Esophagus squamous epithelium (tissue), 4 donors: Measurements from ENCODE around the gene FBLN7.

Experiments
- CTCF ChIP-seq, 6 experiments: fragments of 450-650 bp in 4 of 6; fragments of 200-600 bp in 2 of 6; sonication (generic) in 2 of 6; IDR thresholded peaks; one replicate each; pipeline ENCODE4 v1.5.1; 2016 to 2019; ENCODE audit warnings: antibody characterized with exemption in 6 of 6, mild to moderate bottlenecking in 4 of 6, moderate library complexity in 4 of 6
- POLR2A ChIP-seq, 4 donors: fragments of 450-650 bp; IDR thresholded peaks; one replicate each; pipeline ENCODE4 v1.6.1; 2017; ENCODE audit warnings: antibody characterized with exemption in 4 of 4, mild to moderate bottlenecking in 4 of 4, moderate library complexity in 3 of 4

- TF ChIP-seq POLR2A (IDR thresholded peaks at IDR 0.05) (no peak), CTCF (IDR thresholded peaks at IDR 0.05) (no peak)
Observed at GRCh38 chr2:112095681-112096080, 42.5 kb upstream of the FBLN7 start.
